ACC112 (cell line): ENCODE results near the gene DLG2.

Experiments used
- H2AFZ ChIP-seq: fragments of 200-600 bp; sonication (generic); one replicate; pipeline ENCODE4 v1.6.0; 2017; ENCODE audit warnings: antibody characterized with exemption, low read length; ENCODE audit not compliant: unreplicated experiment
- H3K27ac ChIP-seq: fragments of 200-600 bp; sonication (generic); 2 replicates; pipeline ENCODE4 v1.5.1; 2014; ENCODE audit warnings: low read depth, mild to moderate bottlenecking, antibody characterized with exemption, low read length, moderate library complexity
- H3K27me3 ChIP-seq: fragments of 200-600 bp; sonication (generic); 2 replicates; pipeline ENCODE4 v1.6.1; 2014; ENCODE audit warnings: mild to moderate bottlenecking, antibody characterized with exemption, low read length, moderate library complexity, mixed read lengths; ENCODE audit not compliant: insufficient read depth
- H3K36me3 ChIP-seq: fragments of 200-600 bp; sonication (generic); 2 replicates; pipeline ENCODE4 v1.6.1; 2016; ENCODE audit warnings: mild to moderate bottlenecking, antibody characterized with exemption, low read length, moderate library complexity, mixed read lengths; ENCODE audit not compliant: insufficient read depth
- H3K4me1 ChIP-seq: fragments of 200-600 bp; sonication (generic); one replicate; pipeline ENCODE4 v1.6.1; 2016; ENCODE audit warnings: low read length, mixed read lengths; ENCODE audit not compliant: insufficient read depth, unreplicated experiment, control insufficient read depth
- H3K4me3 ChIP-seq: fragments of 200-600 bp; sonication (generic); 2 replicates; pipeline ENCODE4 v1.5.1; 2014; ENCODE audit warnings: mild to moderate bottlenecking, low read depth, low read length
- H3K79me2 ChIP-seq: fragments of 200-600 bp; sonication (generic); one replicate; pipeline ENCODE4 v1.6.0; 2016; ENCODE audit warnings: low read length; ENCODE audit not compliant: control insufficient read depth, unreplicated experiment, insufficient read depth

Gene DLG2

DNA sequence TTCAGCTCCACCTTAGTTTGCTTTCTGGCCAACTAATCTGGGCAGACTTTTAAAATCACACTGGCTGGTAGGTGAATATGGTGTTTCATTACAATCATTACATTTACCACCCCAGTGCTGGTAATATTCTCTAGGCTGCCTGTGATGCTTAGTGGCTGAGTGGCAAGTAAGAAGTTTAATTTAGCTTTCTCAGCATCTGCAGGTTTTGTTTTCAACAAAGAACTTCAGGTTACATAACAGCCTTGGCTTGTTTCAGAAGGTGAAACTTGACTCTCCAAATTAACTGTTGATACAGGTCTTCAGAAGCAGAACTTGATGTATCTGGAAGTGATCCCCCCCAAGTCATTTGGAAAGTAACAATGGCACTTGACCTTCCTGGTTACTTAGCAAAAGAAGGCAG lies 1917.7 kb downstream of the DLG2 start:
- Histone ChIP-seq H3K27me3 (peaks cover 5% of the 10 kb centered on the region), H3K79me2 (no peaks in the 10 kb centered on the region), H3K4me1 (no peaks in the 10 kb centered on the region), H3K27ac (no peak overlapping the region), H3K36me3 (no peaks in the 10 kb centered on the region), H2AFZ (no peak overlapping the region), H3K4me3 (no peak overlapping the region)

- Histone ChIP-seq H3K4me1 (no peaks in the 10 kb centered on the region), H3K79me2 (no peaks in the 10 kb centered on the region), H3K4me3 (no peak overlapping the region), H3K36me3 (no peaks in the 10 kb centered on the region), H3K27ac (no peak overlapping the region), H2AFZ (no peak overlapping the region), H3K27me3 (no peaks in the 10 kb centered on the region)
Observed at GRCh38 chr11:83706566-83706965, 1920.6 kb downstream of the DLG2 start.

- no peak overlapping the region for H3K4me3 ChIP-seq
- H3K27me3 ChIP-seq, result no peaks in the 10 kb centered on the region
- H2AFZ ChIP-seq, result no peak overlapping the region
- H3K79me2 ChIP-seq, result no peaks in the 10 kb centered on the region
- H3K36me3 ChIP-seq, result no peaks in the 10 kb centered on the region
- H3K27ac ChIP-seq, result no peak overlapping the region
- no peaks in the 10 kb centered on the region for H3K4me1 ChIP-seq
Observed at GRCh38 chr11:83702796-83703195, 1924.3 kb downstream of the DLG2 start.

DNA sequence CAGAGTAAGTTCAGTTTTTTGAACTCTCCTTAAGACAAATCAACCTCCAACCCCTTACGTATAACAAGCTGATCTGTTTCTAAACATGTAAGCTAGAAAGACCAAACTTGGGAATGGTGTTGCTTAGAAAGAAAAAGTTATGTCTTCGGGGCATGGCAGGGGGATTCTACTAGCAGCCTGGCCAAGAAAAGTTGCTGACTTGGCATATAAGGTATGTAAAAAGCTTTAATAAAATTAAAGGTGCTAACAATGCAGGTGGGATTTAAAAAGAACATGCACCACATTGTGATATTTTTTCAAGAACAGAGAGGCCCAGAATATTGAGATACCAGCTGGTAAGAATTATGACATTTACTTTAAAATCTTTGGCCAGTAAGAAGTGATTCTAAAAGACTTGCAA lies 1929.6 kb downstream of the DLG2 start:
- Histone ChIP-seq H3K4me1 (no peaks in the 10 kb centered on the region), H2AFZ (no peak overlapping the region), H3K27me3 (peaks cover 15% of the 10 kb centered on the region; the same call in 1 of the 2 replicates), H3K4me3 (no peak overlapping the region), H3K36me3 (no peaks in the 10 kb centered on the region), H3K27ac (no peak overlapping the region), H3K79me2 (no peaks in the 10 kb centered on the region)

GRCh38 chr11:83695046-83695445 lies 1932.1 kb downstream of the DLG2 start:
- Histone ChIP-seq H3K4me1 (no peaks in the 10 kb centered on the region), H3K27me3 (peaks cover 27% of the 10 kb centered on the region; the same call in 1 of the 2 replicates), H3K36me3 (no peaks in the 10 kb centered on the region), H2AFZ (no peak overlapping the region), H3K79me2 (no peaks in the 10 kb centered on the region), H3K4me3 (no peak overlapping the region), H3K27ac (no peak overlapping the region)

- Histone ChIP-seq H3K27me3 (peaks cover 27% of the 10 kb centered on the region; the same call in 1 of the 2 replicates), H3K27ac (no peak overlapping the region), H3K4me1 (no peaks in the 10 kb centered on the region), H3K79me2 (no peaks in the 10 kb centered on the region), H2AFZ (no peak overlapping the region), H3K36me3 (no peaks in the 10 kb centered on the region), H3K4me3 (no peak overlapping the region)
Observed at GRCh38 chr11:83694191-83694910, 1932.8 kb downstream of the DLG2 start.

DNA sequence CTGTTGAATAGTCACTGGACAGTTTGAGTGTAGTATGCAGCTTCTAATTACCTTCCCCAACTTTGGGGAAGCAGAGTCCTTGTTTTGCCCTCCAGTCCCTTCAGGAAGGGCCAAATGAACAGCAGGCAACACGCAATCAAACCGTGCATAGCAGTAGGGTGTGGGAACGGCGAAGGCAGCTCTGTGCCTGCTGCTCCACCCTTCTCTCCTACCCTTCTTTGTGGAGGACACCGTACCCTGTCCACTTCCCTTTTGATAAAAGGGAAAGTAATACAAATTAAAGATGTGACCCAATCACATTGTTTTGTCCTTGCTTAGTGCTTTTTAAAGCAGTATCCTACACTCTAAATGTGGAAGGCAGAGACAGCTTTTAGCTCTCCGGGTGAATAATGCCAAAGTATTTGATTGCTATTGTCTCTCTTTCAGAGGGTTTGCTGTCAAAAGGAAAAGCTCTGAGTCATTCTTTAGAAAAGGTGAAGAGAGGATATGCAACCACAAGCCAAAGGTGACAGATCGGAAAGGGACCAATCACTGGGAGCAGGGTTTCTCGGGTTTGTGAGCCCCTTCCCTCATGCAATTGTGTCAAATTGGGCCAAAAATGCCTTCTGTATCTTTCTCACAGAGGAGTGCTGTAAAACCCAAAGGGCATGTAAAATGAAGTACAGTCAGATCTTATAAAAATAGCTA lies 1933.7 kb downstream of the DLG2 start:
- H3K27ac ChIP-seq, result no peak overlapping the region
- no peak overlapping the region for H2AFZ ChIP-seq
- H3K79me2 ChIP-seq, result no peaks in the 10 kb centered on the region
- peaks cover 27% of the 10 kb centered on the region; the same call in 1 of the 2 replicates for H3K27me3 ChIP-seq
- no peak overlapping the region for H3K4me3 ChIP-seq
- no peaks in the 10 kb centered on the region for H3K36me3 ChIP-seq
- no peaks in the 10 kb centered on the region for H3K4me1 ChIP-seq

DNA sequence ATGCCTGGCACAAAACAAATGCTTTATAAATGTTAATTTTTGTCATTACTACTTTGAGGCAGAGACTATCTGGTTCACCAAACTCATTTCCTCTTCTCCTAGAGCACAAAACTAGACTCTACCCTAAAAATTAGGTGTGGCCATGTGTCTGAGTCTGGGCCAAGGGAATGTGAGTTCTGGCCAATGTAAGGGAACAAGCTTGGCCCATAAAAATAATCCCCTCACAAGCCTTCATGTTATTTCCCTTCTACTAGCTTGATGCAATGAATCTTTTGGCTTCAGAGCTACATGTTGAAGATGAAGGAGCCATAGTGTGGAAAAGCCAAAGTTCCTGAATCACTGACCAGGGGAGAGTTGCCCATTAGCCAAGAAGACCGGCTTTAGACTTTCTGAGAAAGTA lies 1934.5 kb downstream of the DLG2 start:
- Histone ChIP-seq H2AFZ (no peak overlapping the region), H3K27me3 (peaks cover 27% of the 10 kb centered on the region; the same call in 1 of the 2 replicates), H3K4me3 (no peak overlapping the region), H3K36me3 (no peaks in the 10 kb centered on the region), H3K4me1 (no peaks in the 10 kb centered on the region), H3K79me2 (no peaks in the 10 kb centered on the region), H3K27ac (no peak overlapping the region)

DNA sequence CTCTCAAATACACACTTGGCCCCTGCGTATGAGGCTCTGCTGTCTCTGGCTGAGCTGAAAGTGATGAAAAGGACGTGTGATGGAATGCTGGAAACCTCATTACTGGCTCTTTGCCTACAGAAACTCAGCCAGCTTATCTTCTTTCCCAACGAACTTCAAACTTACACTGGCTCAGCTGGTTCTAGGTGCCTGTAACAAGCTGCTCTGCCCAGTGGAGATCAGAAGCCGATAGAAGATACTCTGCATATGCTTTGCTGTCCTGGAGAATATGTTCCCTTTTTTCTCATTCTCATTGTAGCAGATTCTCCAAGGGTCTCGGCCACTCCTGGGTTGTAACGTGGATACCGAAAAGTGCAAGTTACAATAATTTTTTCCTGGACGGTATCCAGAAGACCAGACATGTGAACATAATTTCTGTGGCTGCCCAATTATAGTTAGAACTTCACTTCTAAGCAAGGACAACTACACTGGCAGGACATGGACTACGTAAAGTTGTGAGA lies 1935.6 kb downstream of the DLG2 start:
- H3K27me3 ChIP-seq, result peaks cover 27% of the 10 kb centered on the region; the same call in 1 of the 2 replicates
- no peaks in the 10 kb centered on the region for H3K4me1 ChIP-seq
- H3K36me3 ChIP-seq, result no peaks in the 10 kb centered on the region
- no peak overlapping the region for H3K27ac ChIP-seq
- no peak overlapping the region for H3K4me3 ChIP-seq
- H2AFZ ChIP-seq, result no peak overlapping the region
- no peaks in the 10 kb centered on the region for H3K79me2 ChIP-seq

DNA sequence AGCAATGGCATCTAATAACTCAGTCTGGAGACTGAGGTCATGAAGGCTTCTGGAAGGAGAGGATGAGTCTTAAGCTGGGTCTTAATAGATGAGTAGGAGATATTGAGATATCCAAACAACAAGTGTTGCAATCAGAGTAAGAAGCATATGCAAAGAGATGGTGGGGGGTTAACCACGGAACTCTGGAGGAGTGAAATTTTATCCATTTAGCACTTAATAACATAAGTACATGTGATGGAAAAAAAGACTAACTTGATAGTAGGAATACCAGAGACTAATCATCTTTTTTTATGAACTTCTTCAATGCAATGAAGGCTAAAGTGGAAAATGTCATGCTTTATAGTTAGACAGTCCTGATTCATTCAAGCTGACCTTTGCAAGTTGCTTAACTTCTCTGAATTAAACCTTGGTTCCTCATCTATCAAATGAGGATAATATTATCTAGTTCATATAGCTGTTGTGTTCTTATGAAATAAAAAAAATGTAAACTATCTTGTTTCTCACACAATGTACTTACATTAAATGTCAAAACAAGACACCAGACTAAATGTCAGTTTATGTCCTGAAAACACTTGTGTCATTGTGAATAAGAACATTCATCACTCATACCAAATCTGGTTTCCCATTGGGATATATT lies 1937.9 kb downstream of the DLG2 start:
- Histone ChIP-seq H2AFZ (no peak overlapping the region), H3K27me3 (peaks cover 28% of the 10 kb centered on the region; the same call in 1 of the 2 replicates), H3K4me3 (no peak overlapping the region), H3K27ac (no peak overlapping the region), H3K36me3 (no peaks in the 10 kb centered on the region), H3K79me2 (no peaks in the 10 kb centered on the region), H3K4me1 (no peaks in the 10 kb centered on the region)
